Activated CD8-positive, alpha-beta memory T cell treated with anti-CD3 and anti-CD28 coated beads, Interleukin-2, amount 10 ng/mL, durations not matched to agents 7 days and 5 days (primary cell): Measurements from ENCODE around the gene CAD. TPM values are rescaled to one million over a fixed set of nuclear protein-coding genes. Genes with fewer than 3 reads are reported as not detected.
A peak's percentile ranks its signal among the peaks of the same experiment; 100 is the strongest.

Experiments used
- ATAC-seq: fragments of 150-1000 bp; cut with Tn5 transposase; one replicate; pipeline ENCODE4 v1.10.0; 2021; ENCODE audit warnings: moderate library complexity
- CTCF ChIA-PET: fragments of 350-600 bp; sonication (Branson Sonifier 250); formaldehyde crosslinking; loops from one replicate; lab custom pipeline; 2021; ENCODE audit warnings: antibody characterized with exemption; lab: Charles Lee
- DNase-seq: peaks from one replicate; pipeline ENCODE4 v3.0.0-alpha.2; 2020
- H3K27ac Mint-ChIP-seq: one replicate; pipeline ENCODE4 v1.8.0; 2021; ENCODE audit warnings: mild to moderate bottlenecking, mixed read lengths
- H3K27me3 Mint-ChIP-seq: one replicate; pipeline ENCODE4 v1.8.0; 2021; ENCODE audit warnings: mixed read lengths
- H3K36me3 Mint-ChIP-seq: one replicate; pipeline ENCODE4 v1.8.0; 2021; ENCODE audit warnings: mild to moderate bottlenecking, mixed read lengths
- H3K4me1 Mint-ChIP-seq: one replicate; pipeline ENCODE4 v1.8.0; 2021; ENCODE audit warnings: mixed read lengths
- H3K4me3 Mint-ChIP-seq: one replicate; pipeline ENCODE4 v1.8.0; 2021; ENCODE audit warnings: mild to moderate bottlenecking, moderate library complexity, mixed read lengths
- H3K9me3 Mint-ChIP-seq: one replicate; pipeline ENCODE4 v1.8.0; 2022; ENCODE audit warnings: low read depth, mixed read lengths
- total RNA-seq, 2 experiments: library from RNA; stranded (reverse); gene quantifications; one replicate each; pipeline ENCODE4 v1.2.3, GENCODE V29; 2021

The CAD gene
- total RNA-seq, 2 experiments from 2014 or later, result 78.6 to 99.5 TPM

- ATAC-seq, result peak; percentile 20
- no peak for DNase-seq
- H3K4me3 Mint-ChIP-seq, result no peak overlapping the region
- H3K4me1 Mint-ChIP-seq, result peaks cover 7% of the 10 kb centered on the region
- H3K36me3 Mint-ChIP-seq, result peaks cover 34% of the 10 kb centered on the region
- no peaks in the 10 kb centered on the region for H3K9me3 Mint-ChIP-seq
- CTCF ChIA-PET, result interaction anchor here (1.0 to 1.8 kb wide), 3 partner anchors 22 to 38 kb away, joined by 3 to 5 read pairs (median 4); no protein-coding TSS in a partner anchor
- no peaks in the 10 kb centered on the region for H3K27me3 Mint-ChIP-seq
- H3K27ac Mint-ChIP-seq, result peak overlapping the region; percentile 43
These were observed 24.8 kb downstream of the CAD start for GRCh38 chr2:27241761-27242613.

- CTCF ChIA-PET, result interaction anchor here (1.2 kb wide), 1 partner anchor 21 kb away, joined by 4 read pairs; no protein-coding TSS in a partner anchor
- no peak for DNase-seq
- H3K4me3 Mint-ChIP-seq, result no peak overlapping the region
These were observed 25.4 kb downstream of the CAD start for GRCh38 chr2:27242614-27242951.

GRCh38 chr2:27243391-27244130 lies 26.4 kb downstream of the CAD start:
- ATAC-seq (no peak), DNase-seq (no peak)
- CTCF ChIA-PET, result no interaction called here
- H3K27me3 Mint-ChIP-seq, result peaks cover 6% of the 10 kb centered on the region
- no peak overlapping the region for H3K27ac Mint-ChIP-seq
- H3K36me3 Mint-ChIP-seq, result peaks cover 22% of the 10 kb centered on the region
- H3K4me3 Mint-ChIP-seq, result no peak overlapping the region
- peaks cover 7% of the 10 kb centered on the region for H3K4me1 Mint-ChIP-seq
- no peaks in the 10 kb centered on the region for H3K9me3 Mint-ChIP-seq

More at GRCh38 chr2:27242614-27242951, 25.4 kb downstream of the CAD start:
- peaks cover 30% of the 10 kb centered on the region for H3K36me3 Mint-ChIP-seq
- H3K27me3 Mint-ChIP-seq, result no peaks in the 10 kb centered on the region
- no peak for ATAC-seq
- no peaks in the 10 kb centered on the region for H3K9me3 Mint-ChIP-seq
- no peak overlapping the region for H3K27ac Mint-ChIP-seq
- peaks cover 7% of the 10 kb centered on the region for H3K4me1 Mint-ChIP-seq

- no peak overlapping the region for H3K27ac Mint-ChIP-seq
- DNase-seq (no peak), ATAC-seq (no peak)
- peaks cover 6% of the 10 kb centered on the region for H3K27me3 Mint-ChIP-seq
- H3K9me3 Mint-ChIP-seq, result no peaks in the 10 kb centered on the region
- H3K36me3 Mint-ChIP-seq, result peaks cover 12% of the 10 kb centered on the region
- H3K4me3 Mint-ChIP-seq, result no peak overlapping the region
- H3K4me1 Mint-ChIP-seq, result peaks cover 7% of the 10 kb centered on the region
- CTCF ChIA-PET, result interaction anchor here (1.5 kb wide), 2 partner anchors 35 to 56 kb away, joined by 4 read pairs; no protein-coding TSS in a partner anchor
These were observed 27.9 kb downstream of the CAD start for GRCh38 chr2:27245116-27245515.

GRCh38 chr2:27245626-27246025 lies 28.5 kb downstream of the CAD start:
- no peak overlapping the region for H3K27ac Mint-ChIP-seq
- H3K27me3 Mint-ChIP-seq, result peaks cover 6% of the 10 kb centered on the region

GRCh38 chr2:27247893-27248292 lies 30.7 kb downstream of the CAD start:
- H3K4me3 Mint-ChIP-seq, result no peak overlapping the region
- no peak for DNase-seq
- H3K4me1 Mint-ChIP-seq, result no peaks in the 10 kb centered on the region
- peaks cover 9% of the 10 kb centered on the region for H3K27me3 Mint-ChIP-seq
- H3K36me3 Mint-ChIP-seq, result no peaks in the 10 kb centered on the region
- CTCF ChIA-PET, result interaction anchor here (1.3 to 5.9 kb wide), 3 partner anchors 33 to 55 kb away, joined by 3 to 51 read pairs (median 5); partner anchors contain the start of gene TRIM54
- H3K27ac Mint-ChIP-seq, result no peak overlapping the region
- no peaks in the 10 kb centered on the region for H3K9me3 Mint-ChIP-seq
- ATAC-seq, result no peak

More at GRCh38 chr2:27245626-27246025, 28.5 kb downstream of the CAD start:
- Mint-ChIP-seq H3K4me1 (peaks cover 7% of the 10 kb centered on the region), H3K4me3 (no peak overlapping the region), H3K9me3 (no peaks in the 10 kb centered on the region), H3K36me3 (peaks cover 8% of the 10 kb centered on the region)
- no peak for ATAC-seq
- CTCF ChIA-PET, result interaction anchor here (1.5 kb wide), 2 partner anchors 34 to 56 kb away, joined by 4 read pairs; no protein-coding TSS in a partner anchor
- no peak for DNase-seq

GRCh38 chr2:27249159-27249890 lies 32.2 kb downstream of the CAD start:
- CTCF ChIA-PET, result interaction anchor here (0.7 to 5.9 kb wide), 9 partner anchors 10 to 122 kb away, joined by 3 to 51 read pairs (median 3); partner anchors contain the start of gene TRIM54
- Mint-ChIP-seq H3K27ac (no peak overlapping the region), H3K4me1 (no peaks in the 10 kb centered on the region), H3K36me3 (no peaks in the 10 kb centered on the region), H3K27me3 (peaks cover 15% of the 10 kb centered on the region), H3K9me3 (no peaks in the 10 kb centered on the region), H3K4me3 (no peak overlapping the region)
- DNase-seq, result no peak
- no peak for ATAC-seq

GRCh38 chr2:27249891-27250651 lies 32.9 kb downstream of the CAD start:
- H3K4me1 Mint-ChIP-seq, result no peaks in the 10 kb centered on the region
- peak; percentile 83 for ATAC-seq

GRCh38 chr2:27250652-27251379 lies 33.6 kb downstream of the CAD start:
- DNase-seq (no peak), ATAC-seq (no peak)
- CTCF ChIA-PET, result interaction anchor here (0.8 to 5.9 kb wide), 6 partner anchors 14 to 81 kb away, joined by 3 to 51 read pairs (median 6); partner anchors contain the start of gene TRIM54
- Mint-ChIP-seq H3K27ac (no peak overlapping the region), H3K27me3 (peaks cover 27% of the 10 kb centered on the region), H3K4me3 (no peak overlapping the region), H3K4me1 (no peaks in the 10 kb centered on the region), H3K36me3 (no peaks in the 10 kb centered on the region), H3K9me3 (no peaks in the 10 kb centered on the region)

More at GRCh38 chr2:27249891-27250651, 32.9 kb downstream of the CAD start:
- H3K27ac Mint-ChIP-seq, result no peak overlapping the region
- no peak overlapping the region for H3K4me3 Mint-ChIP-seq
- CTCF ChIA-PET, result interaction anchor here (0.7 to 5.9 kb wide), 8 partner anchors 15 to 121 kb away, joined by 3 to 51 read pairs (median 4); partner anchors contain the start of gene TRIM54
- peak; percentile 70 for DNase-seq
- no peaks in the 10 kb centered on the region for H3K36me3 Mint-ChIP-seq
- H3K27me3 Mint-ChIP-seq, result peaks cover 22% of the 10 kb centered on the region
- no peaks in the 10 kb centered on the region for H3K9me3 Mint-ChIP-seq

GRCh38 chr2:27251766-27252165 lies 34.6 kb downstream of the CAD start:
- DNase-seq, result no peak
- CTCF ChIA-PET, result interaction anchor here (1.1 to 5.9 kb wide), 4 partner anchors 13 to 82 kb away, joined by 3 to 51 read pairs (median 12); partner anchors contain the start of gene TRIM54
- H3K27ac Mint-ChIP-seq, result no peak overlapping the region
- H3K4me3 Mint-ChIP-seq, result no peak overlapping the region
- H3K27me3 Mint-ChIP-seq, result peaks cover 36% of the 10 kb centered on the region
- no peaks in the 10 kb centered on the region for H3K36me3 Mint-ChIP-seq
- no peak for ATAC-seq
- no peaks in the 10 kb centered on the region for H3K4me1 Mint-ChIP-seq
- H3K9me3 Mint-ChIP-seq, result no peaks in the 10 kb centered on the region

GRCh38 chr2:27255187-27255586 lies 38.0 kb downstream of the CAD start:
- H3K27ac Mint-ChIP-seq, result no peak overlapping the region
- no peak for DNase-seq
- no peak for ATAC-seq
- H3K4me3 Mint-ChIP-seq, result no peak overlapping the region
- no peaks in the 10 kb centered on the region for H3K9me3 Mint-ChIP-seq
- peaks cover 46% of the 10 kb centered on the region for H3K27me3 Mint-ChIP-seq
- H3K4me1 Mint-ChIP-seq, result no peaks in the 10 kb centered on the region
- H3K36me3 Mint-ChIP-seq, result no peaks in the 10 kb centered on the region
- CTCF ChIA-PET, result no interaction called here
